SK-N-SH (cell line): ENCODE measurements around the gene RBMS3. TPM values are rescaled to one million over a fixed set of nuclear protein-coding genes. Genes with fewer than 3 reads are reported as not detected.

Experiments
- CTCF ChIA-PET: fragments of 300-600, 350-600 bp; formaldehyde crosslinking; extraction: SDS; loops from one replicate; lab custom pipeline; 2021; lab: Yijun Ruan, JAX
- POLR2A ChIA-PET: fragments of 350-600 bp; sonication (Branson Sonifier 250); formaldehyde crosslinking; extraction: SDS; loops from one replicate; lab custom pipeline; 2020; ENCODE audit warnings: antibody characterized with exemption, inconsistent platforms; lab: Yijun Ruan, JAX
- DNase-seq: peaks from one replicate; pipeline ENCODE4 v3.0.0; 2012
- H2AFZ ChIP-seq: fragments of 200-600 bp; sonication (generic); 2 replicates; pipeline ENCODE4 v1.8.1; 2016; ENCODE audit warnings: antibody characterized with exemption, mild to moderate bottlenecking, low read depth
- H3F3A ChIP-seq: fragments of 200-600 bp; sonication (generic); replicated peaks from 2 replicates; pipeline ENCODE3; 2016; ENCODE audit warnings: antibody characterized with exemption, mild to moderate bottlenecking; ENCODE audit not compliant: insufficient read depth
- H3K27ac ChIP-seq, 2 experiments: fragments of 200-500 bp in 1 of 2; fragments of 200-600 bp in 1 of 2; sonication (Bioruptor generic) in 1 of 2; sonication (generic), shearing (Covaris generic) in 1 of 2; 2 replicates each; pipeline versions ENCODE4 v1.5.1 to v1.6.1; 2014 to 2016; ENCODE audit warnings: low read depth in 2 of 2, inconsistent platforms in 1 of 2, low read length in 1 of 2, mild to moderate bottlenecking in 1 of 2, mixed read lengths in 1 of 2
- H3K27me3 ChIP-seq: fragments of 200-600 bp; sonication (generic), shearing (Covaris generic); 2 replicates; pipeline ENCODE4 v1.6.1; 2016; ENCODE audit warnings: mixed run types; ENCODE audit not compliant: insufficient read depth
- H3K36me3 ChIP-seq, 2 experiments: fragments of 200-500 bp in 1 of 2; fragments of 200-600 bp in 1 of 2; sonication (Bioruptor generic) in 1 of 2; sonication (generic) in 1 of 2; replicated peaks in 1 of 2; 2 replicates each; pipeline versions ENCODE3 to v1.5.1; 2014 to 2016; ENCODE audit warnings: low read length in 1 of 2, mild to moderate bottlenecking in 1 of 2; ENCODE audit not compliant: insufficient read depth in 2 of 2, control insufficient read depth in 1 of 2
- H3K4me1 ChIP-seq, 2 experiments: fragments of 200-500 bp in 1 of 2; fragments of 200-600 bp in 1 of 2; sonication (Bioruptor generic) in 1 of 2; sonication (generic), shearing (Covaris generic) in 1 of 2; 2 replicates each; pipeline versions ENCODE4 v1.5.1 to v1.6.1; 2014 to 2016; ENCODE audit warnings: low read depth in 1 of 2, low read length in 1 of 2, mixed run types in 1 of 2; ENCODE audit not compliant: insufficient read depth in 2 of 2, control insufficient read depth in 1 of 2
- H3K4me2 ChIP-seq: fragments of 200-600 bp; sonication (generic), shearing (Covaris generic); 2 replicates; pipeline ENCODE4 v1.6.1; 2017; ENCODE audit warnings: mixed run types
- H3K4me3 ChIP-seq, 2 experiments: fragments of 200-500 bp in 1 of 2; fragments of 200-600 bp in 1 of 2; sonication (Bioruptor generic) in 1 of 2; sonication (generic), shearing (Covaris generic) in 1 of 2; 2 replicates each; pipeline versions ENCODE4 v1.5.1 to v1.8.1; 2014 to 2016; ENCODE audit warnings: low read depth in 2 of 2, inconsistent platforms in 1 of 2, low read length in 1 of 2, mild to moderate bottlenecking in 1 of 2, mixed read lengths in 1 of 2, moderate library complexity in 1 of 2
- H3K79me2 ChIP-seq: fragments of 200-600 bp; sonication (generic); 2 replicates; pipeline ENCODE4 v1.8.1; 2017; ENCODE audit warnings: mild to moderate bottlenecking; ENCODE audit not compliant: insufficient read depth
- H3K9ac ChIP-seq: fragments of 200-600 bp; sonication (generic); 2 replicates; pipeline ENCODE4 v1.6.1; 2017; ENCODE audit warnings: mixed run types
- H3K9me2 ChIP-seq: fragments of 200-600 bp; sonication (generic); 2 replicates; pipeline ENCODE4 v1.6.1; 2017; ENCODE audit warnings: mixed run types
- H3K9me3 ChIP-seq: fragments of 200-600 bp; sonication (generic); 2 replicates; pipeline ENCODE4 v1.6.1; 2017; ENCODE audit warnings: mixed run types, mild to moderate bottlenecking, moderate library complexity
- H4K20me1 ChIP-seq: fragments of 200-600 bp; sonication (generic); 2 replicates; pipeline ENCODE4 v1.6.1; 2017; ENCODE audit warnings: mild to moderate bottlenecking, mixed run types; ENCODE audit not compliant: insufficient read depth
- EP300 ChIP-seq, 2 experiments: IDR thresholded peaks; 2 replicates each; pipeline versions ENCODE4 v1.4.0 to v1.6.1; 2012; ENCODE audit warnings: borderline replicate concordance in 1 of 2, low read depth in 1 of 2, low read length in 1 of 2
- EZH2phosphoT487 ChIP-seq: fragments of 200-600 bp; sonication (generic); IDR thresholded peaks from 2 replicates; pipeline ENCODE4 v1.6.1; 2017; ENCODE audit warnings: low read depth, mixed run types, mild to moderate bottlenecking, antibody characterized with exemption, moderate library complexity, borderline replicate concordance
- GATA2 ChIP-seq: sonication (generic); formaldehyde crosslinking; IDR thresholded peaks from 2 replicates; pipeline ENCODE4 v1.5.0; 2020; ENCODE audit warnings: mild to moderate bottlenecking, missing genetic modification reagents
- MAX ChIP-seq: IDR thresholded peaks from 2 replicates; pipeline ENCODE4 v1.4.0; 2012; ENCODE audit warnings: low read depth
- MEF2A ChIP-seq: IDR thresholded peaks from 2 replicates; pipeline ENCODE4 v1.4.0; 2012; ENCODE audit warnings: low read depth, borderline replicate concordance
- NFIC ChIP-seq: IDR thresholded peaks from 2 replicates; pipeline ENCODE4 v1.4.0; 2012; ENCODE audit warnings: borderline replicate concordance
- PBX3 ChIP-seq: IDR thresholded peaks from 2 replicates; pipeline ENCODE4; 2012
- RCOR1 ChIP-seq: fragments of 150-350 bp; IDR thresholded peaks from 2 replicates; pipeline ENCODE4 v1.6.1; 2017; ENCODE audit warnings: antibody characterized with exemption, low read length
- REST ChIP-seq: IDR thresholded peaks from 2 replicates; pipeline ENCODE4 v1.6.1; 2012; ENCODE audit warnings: mild to moderate bottlenecking, low read depth, low read length, moderate library complexity
- RFX5 ChIP-seq: IDR thresholded peaks from 2 replicates; pipeline ENCODE4 v1.6.1; 2012; ENCODE audit warnings: mild to moderate bottlenecking, improper control_type of control experiment, low read length
- RXRA ChIP-seq: IDR thresholded peaks from 2 replicates; pipeline ENCODE4 v1.4.0; 2012; ENCODE audit warnings: low read depth, mild to moderate bottlenecking, borderline replicate concordance
- SIN3A ChIP-seq: IDR thresholded peaks from 2 replicates; pipeline ENCODE4 v1.6.1; 2012; ENCODE audit warnings: low read depth, mild to moderate bottlenecking, low read length, moderate library complexity, borderline replicate concordance
- SMC3 ChIP-seq: IDR thresholded peaks from 2 replicates; pipeline ENCODE4 v1.6.1; 2012; ENCODE audit warnings: low read depth, low read length, improper control_type of control experiment
- TAF1 ChIP-seq: IDR thresholded peaks from 2 replicates; pipeline ENCODE4 v1.6.1; 2012; ENCODE audit warnings: low read depth, mild to moderate bottlenecking, low read length, moderate library complexity, borderline replicate concordance
- ZBTB33 ChIP-seq: IDR thresholded peaks from 2 replicates; pipeline ENCODE4 v1.4.0; 2012; ENCODE audit warnings: low read depth, borderline replicate concordance
- WGBS: methylation state at CpG from one replicate; pipeline ENCODE4 v1.1.6; 2017; ENCODE audit warnings: low lambda C conversion rate; 5-methylcytosine and 5-hydroxymethylcytosine counted together
- polyA plus RNA-seq, 3 experiments: library from polyadenylated mRNA; depleted of rRNA; stranded (reverse); fragments of >200 nt; gene quantifications; 2 replicates each; pipeline ENCODE4 v1.2.3, GENCODE V29; 2012

The RBMS3 gene
- polyA plus RNA-seq, 1 of the 3 experiments (the other 2 are of a cell fraction): 8.2 TPM

GRCh38 chr3:29441422-29441821 lies 160.6 kb downstream of the RBMS3 start:
- CTCF ChIA-PET: no interaction called here
- peaks cover 39% of the 10 kb centered on the region for H3K79me2 ChIP-seq
- TF ChIP-seq GATA2 (CRISPR knock-in tag): no peak
- TF ChIP-seq RCOR1: no peak
- TF ChIP-seq NFIC: no peak
- no peak for TF ChIP-seq PBX3
- TF ChIP-seq EP300 (IDR thresholded peaks at IDR 0.05; ENCODE audit: borderline replicate concordance in 1 of 2, low read depth in 1 of 2, low read length in 1 of 2): no peak
- no peak for TF ChIP-seq EZH2phosphoT487
- no peak for TF ChIP-seq RFX5
- no peak for TF ChIP-seq MAX
- no peak for TF ChIP-seq RXRA
- TF ChIP-seq SIN3A: no peak
- no peak for TF ChIP-seq ZBTB33
- no peak for TF ChIP-seq SMC3
- no peak for TF ChIP-seq REST
- no peak for TF ChIP-seq TAF1
- no peak for TF ChIP-seq MEF2A
- H4K20me1 ChIP-seq: no peaks in the 10 kb centered on the region
- peaks cover 21% of the 10 kb centered on the region for H3F3A ChIP-seq
- no peaks in the 10 kb centered on the region for H3K27me3 ChIP-seq
- H3K4me1 ChIP-seq: peaks cover 9 to 11% of the 10 kb centered on the region in 2 experiments; a peak in 3 of 4 replicates
- DNase-seq: no peak
- H3K36me3 ChIP-seq: peaks cover 53 to 62% of the 10 kb centered on the region in 2 experiments
- H3K9me3 ChIP-seq: no peaks in the 10 kb centered on the region
- H3K27ac ChIP-seq: peak overlapping the region in 1 of 2 experiments; percentile 47; a peak in 2 of 4 replicates
- H3K9me2 ChIP-seq: no peaks in the 10 kb centered on the region
- no peak overlapping the region for H3K9ac ChIP-seq
- WGBS: 93% methylated on average over 3 of the region's 3 CpGs
- POLR2A ChIA-PET: no interaction called here
- no peak overlapping the region for H3K4me2 ChIP-seq
- H3K4me3 ChIP-seq: no peak overlapping the region
- no peak overlapping the region for H2AFZ ChIP-seq
